NCI-H128 (cell line): ENCODE measurements around the gene B3GALNT2.

Source experiments
- DNase-seq: peaks from one replicate; lab custom pipeline; 2025; ENCODE audit not compliant: unreplicated experiment; lab: John Stamatoyannopoulos, UW

The B3GALNT2 gene

GRCh38 chr1:235455823-235456222, 48.4 kb downstream of the B3GALNT2 start:
- no peak for DNase-seq

DNA sequence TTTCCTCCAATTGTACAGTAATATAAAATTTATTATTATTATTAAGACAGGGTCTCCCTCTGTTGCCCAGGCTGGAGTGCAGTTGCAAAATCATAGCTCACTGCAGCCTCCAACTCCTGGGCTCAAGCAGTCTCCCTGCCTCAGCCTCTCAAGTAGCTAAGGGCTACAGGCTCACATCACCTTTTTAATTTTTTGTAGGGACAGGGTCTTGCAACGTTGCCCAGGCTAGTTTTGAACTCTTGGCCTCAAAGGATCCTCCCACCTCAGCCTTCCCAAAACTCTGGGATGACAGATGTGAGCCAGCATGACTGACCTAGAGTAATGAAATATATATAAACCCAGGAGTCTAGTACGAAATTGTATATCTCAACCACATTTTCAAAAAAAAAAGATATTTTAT, 49.2 kb downstream of the B3GALNT2 start:
- DNase-seq, result no peak

GRCh38 chr1:235454021-235454420, 50.2 kb downstream of the B3GALNT2 start:
- no peak for DNase-seq

- DNase-seq, result no peak
Measured at GRCh38 chr1:235450886-235451483, 53.3 kb downstream of the B3GALNT2 start.

DNA sequence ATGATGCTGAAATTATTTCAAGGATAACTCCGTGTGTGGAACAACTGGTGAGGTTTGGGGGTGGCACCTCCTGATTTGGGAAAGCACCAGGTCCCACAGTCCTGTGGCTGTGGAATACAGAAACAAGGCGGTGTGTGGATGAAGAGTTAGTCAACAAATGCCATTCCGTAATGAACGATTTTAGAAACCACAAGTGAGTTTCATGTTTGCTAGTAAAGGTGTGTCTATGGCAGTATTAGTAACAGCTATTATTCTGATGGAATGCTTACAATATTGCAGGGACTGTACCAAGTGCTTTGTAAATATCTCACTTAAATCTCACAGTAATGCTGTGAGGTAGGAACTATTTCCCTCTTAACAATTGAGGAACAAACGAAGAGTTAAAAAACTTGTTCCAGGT, 53.8 kb downstream of the B3GALNT2 start:
- no peak for DNase-seq

DNA sequence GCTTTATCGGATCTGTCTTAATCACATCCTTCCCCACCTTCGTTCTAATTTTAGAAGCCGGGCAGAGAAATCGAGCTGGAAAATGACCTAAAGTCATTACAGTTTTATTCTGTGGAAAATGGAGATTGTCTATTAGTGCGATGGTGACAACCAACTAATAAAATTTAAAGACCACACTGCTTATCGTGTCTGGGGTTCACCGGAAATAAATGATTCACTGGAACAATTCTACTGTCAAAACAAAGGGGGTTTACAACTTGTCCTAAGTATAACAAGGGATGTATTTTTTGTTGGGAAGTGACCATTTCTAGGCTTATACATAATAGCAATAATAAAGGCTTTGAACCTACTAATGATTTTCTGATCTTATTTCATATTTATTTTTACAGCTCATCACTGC, 55.6 kb downstream of the B3GALNT2 start:
- DNase-seq, result no peak

DNA sequence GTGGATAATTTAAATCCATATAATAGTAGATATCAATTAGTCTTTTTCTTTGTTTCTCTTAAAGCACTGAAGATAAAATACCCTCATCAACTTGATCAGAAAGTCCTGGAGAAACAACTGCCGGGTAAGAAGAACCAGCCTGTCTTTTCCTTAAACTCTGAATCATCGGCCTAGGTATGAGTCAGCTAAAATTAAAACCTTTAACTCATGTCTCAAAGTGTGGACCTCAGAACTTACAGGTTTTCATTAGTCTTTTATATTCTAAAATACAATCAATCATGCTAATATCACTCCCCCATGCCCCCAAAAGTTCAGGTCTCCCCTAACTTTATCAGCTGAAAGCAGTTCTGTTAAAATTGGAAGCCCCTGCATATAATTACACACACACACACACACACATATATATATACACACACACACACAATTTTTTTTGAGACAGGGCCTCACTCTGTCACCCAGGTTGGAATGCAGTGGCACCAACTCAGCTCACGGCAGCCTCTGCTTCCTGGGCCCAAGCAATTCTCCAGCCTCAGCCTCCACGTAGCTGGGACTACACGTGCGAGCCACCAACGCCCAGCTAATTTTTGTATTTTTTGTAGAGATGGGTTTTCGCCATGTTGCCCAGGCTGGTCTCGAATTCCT, 61.3 kb downstream of the B3GALNT2 start:
- no peak for DNase-seq

GRCh38 chr1:235441159-235441685, 63.0 kb downstream of the B3GALNT2 start:
- DNase-seq, result no peak

GRCh38 chr1:235434001-235434400, 70.3 kb downstream of the B3GALNT2 start:
- no peak for DNase-seq

DNA sequence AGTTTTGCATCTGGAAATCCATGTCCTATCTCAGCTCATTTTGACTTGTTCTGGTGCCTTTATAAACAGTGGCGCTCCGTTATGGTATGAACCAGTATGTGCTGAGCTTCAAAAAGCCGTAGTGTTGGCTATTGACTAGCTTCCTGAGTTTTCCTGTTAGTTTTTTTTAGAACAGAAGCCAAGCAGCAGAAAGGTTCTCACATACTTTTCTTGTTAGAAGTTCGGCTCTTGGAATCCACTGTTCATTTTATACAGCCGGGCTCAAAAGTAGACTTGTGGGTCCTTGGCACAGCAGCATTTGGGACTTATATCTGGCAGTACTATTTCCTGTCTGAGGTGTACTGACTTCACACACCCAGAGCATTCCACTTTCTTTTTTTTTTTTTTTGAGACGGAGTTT, 73.3 kb downstream of the B3GALNT2 start:
- no peak for DNase-seq

DNA sequence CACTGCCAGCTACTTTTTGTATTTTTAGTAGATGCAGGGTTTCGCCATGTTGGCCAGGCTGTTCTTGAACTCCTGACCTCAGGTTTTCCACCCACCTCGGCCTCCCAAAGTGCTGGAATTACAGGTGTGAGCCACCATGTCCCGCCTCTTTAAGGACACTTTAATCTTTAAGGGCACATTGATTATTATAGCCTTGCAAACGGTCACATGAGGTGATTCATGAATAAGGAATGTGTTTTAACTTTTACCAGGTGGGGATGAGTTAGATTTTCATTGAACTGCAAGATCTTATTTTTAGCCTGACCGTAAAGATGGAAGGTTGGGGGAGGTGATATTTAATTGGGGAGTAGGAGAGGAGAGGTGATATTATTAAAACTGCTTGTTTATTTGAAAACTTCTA, 75.1 kb downstream of the B3GALNT2 start:
- no peak for DNase-seq

DNA sequence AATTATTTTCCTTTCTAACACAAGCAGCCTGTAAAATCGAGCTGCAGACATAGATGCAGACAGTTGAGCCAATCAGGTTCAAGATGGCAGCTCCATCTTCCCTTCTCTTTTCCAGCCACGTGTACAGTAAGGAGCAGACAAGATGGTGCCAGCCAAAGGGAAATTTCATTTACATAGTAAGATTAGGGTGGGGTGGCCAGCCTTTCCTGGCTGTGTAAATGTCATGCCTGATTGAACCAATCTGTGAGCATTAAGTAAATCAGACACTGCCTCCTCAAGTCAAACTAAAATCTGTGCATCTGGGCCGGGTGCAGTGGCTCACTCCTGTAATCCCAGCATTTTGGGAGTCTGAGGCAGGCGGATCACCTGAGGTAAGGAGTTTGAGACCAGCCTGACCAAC, 76.8 kb downstream of the B3GALNT2 start:
- no peak for DNase-seq

GRCh38 chr1:235426680-235427079, 77.6 kb downstream of the B3GALNT2 start:
- DNase-seq, result no peak

GRCh38 chr1:235426143-235426542, 78.1 kb downstream of the B3GALNT2 start:
- DNase-seq, result no peak

DNA sequence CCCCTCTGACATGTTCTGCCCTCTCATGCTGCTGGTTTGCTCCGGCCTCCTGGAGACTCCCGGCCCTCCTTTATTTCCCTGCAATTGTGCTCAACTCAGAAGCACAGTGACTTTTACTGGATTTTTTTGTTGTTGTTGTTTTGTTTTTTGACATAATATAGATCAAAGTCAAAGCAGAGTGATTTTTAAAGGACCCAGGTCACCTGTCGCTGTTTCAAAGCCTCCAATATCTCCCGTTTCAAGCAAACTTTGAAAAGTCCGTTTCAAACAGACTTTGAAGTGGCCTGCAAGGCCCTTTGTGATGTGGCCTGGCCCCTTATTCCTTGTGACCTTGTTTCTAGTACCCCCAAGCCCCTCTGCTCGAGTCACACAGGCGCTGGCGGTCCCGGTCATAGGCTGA, 78.9 kb downstream of the B3GALNT2 start:
- DNase-seq, result no peak

DNA sequence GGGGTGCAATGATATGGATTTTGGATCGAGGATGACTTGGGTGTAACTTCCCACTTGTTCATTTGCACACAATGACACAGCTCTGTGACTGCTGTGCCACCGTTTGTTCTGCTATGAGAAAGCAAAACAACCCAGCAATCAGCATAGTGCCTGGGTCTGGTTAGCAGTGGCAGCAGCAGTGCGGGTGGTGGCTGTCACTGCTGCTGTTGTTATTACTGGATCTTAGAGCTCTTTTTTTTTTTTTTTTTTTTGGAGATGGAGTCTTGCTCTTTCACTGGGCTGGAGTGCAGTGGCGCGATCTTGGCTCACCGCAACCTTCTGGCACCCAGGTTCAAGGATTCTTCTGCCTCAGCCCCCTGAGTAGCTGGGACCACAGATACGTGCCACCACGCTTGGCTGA, 80.2 kb downstream of the B3GALNT2 start:
- DNase-seq, result no peak

DNA sequence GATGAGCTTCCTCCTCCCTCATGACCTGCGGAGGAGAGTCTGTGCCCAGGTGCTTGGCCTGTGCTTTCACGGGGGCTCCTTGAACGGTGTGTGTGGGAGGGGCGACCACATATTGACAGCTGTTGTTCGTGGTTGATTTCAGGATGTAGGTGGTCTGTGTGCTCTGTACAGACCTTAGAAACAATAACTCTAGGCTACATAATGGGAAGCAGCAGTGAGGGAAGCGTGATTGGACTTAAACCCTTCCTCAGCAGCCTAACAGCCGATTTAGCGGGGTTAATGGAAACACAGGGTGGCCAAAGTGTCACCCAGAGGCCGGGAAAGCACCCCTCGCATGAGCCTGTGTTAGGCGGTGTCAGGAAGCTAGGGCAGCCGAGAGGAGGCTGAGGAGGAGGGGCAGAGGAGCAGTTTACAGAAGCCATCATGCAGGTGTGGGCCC, 81.0 kb downstream of the B3GALNT2 start:
- no peak for DNase-seq

GRCh38 chr1:235421751-235422150, 82.5 kb downstream of the B3GALNT2 start:
- no peak for DNase-seq

DNA sequence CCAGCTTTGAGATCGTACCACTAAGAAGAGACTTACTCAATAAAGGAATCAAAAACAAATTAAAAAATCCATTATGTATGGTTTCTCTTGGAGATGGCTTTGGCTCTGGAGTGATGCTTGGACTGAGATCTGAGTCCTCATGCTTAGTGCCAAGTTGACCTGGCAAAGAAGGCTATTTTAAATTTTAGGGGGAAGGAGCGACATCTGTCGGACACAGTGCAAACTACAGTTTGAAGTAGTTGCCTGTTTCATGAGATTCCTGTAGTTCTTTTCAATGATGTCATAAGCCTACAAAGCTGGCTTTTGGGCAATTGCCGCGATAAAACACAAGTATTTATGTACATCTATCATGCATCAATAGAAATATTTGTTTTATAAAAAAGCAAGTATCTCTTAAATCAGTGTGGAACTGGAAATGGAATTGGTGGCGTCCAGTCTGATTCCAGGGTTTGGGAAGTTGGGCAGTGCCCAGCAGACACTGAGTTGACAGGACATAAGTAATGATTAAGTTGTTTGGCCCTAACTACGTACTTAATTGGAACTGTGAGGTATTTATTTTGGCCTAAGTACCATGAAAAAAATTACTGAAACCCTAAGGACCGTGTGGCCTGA, 87.1 kb downstream of the B3GALNT2 start:
- DNase-seq, result peak; percentile 11

- DNase-seq, result no peak
Measured at GRCh38 chr1:235416662-235417049, 87.6 kb downstream of the B3GALNT2 start.

- DNase-seq, result no peak
Measured at GRCh38 chr1:235415008-235415904, 89.0 kb downstream of the B3GALNT2 start.
